OCI-M2 (cell line): ENCODE data around the gene PIKFYVE.
A peak's percentile ranks its signal among the peaks of the same experiment; 100 is the strongest.
"Not testable (repeated sequence)": the region's sequence is repeated elsewhere in the genome, so short reads cannot be mapped to it uniquely, and the experiment has no call there.

Experiments
- DNase-seq: peaks from one replicate; lab custom pipeline; 2025; ENCODE audit not compliant: unreplicated experiment; lab: John Stamatoyannopoulos, UW

Gene PIKFYVE

GRCh38 chr2:208358758-208359631, 92.9 kb downstream of the PIKFYVE start:
- peak; percentile 95 for DNase-seq

GRCh38 chr2:208359632-208359986, 93.6 kb downstream of the PIKFYVE start:
- no peak for DNase-seq

- DNase-seq, result no peak
Observed at GRCh38 chr2:208360259-208361076, 94.4 kb downstream of the PIKFYVE start.

- DNase-seq, result no peak
Observed at GRCh38 chr2:208361077-208361441, 95.0 kb downstream of the PIKFYVE start.

- no peak for DNase-seq
Observed at GRCh38 chr2:208363485-208363884, 97.4 kb downstream of the PIKFYVE start.

- no peak for DNase-seq
Observed at GRCh38 chr2:208366215-208367127, 100.4 kb downstream of the PIKFYVE start.

- no peak for DNase-seq
Observed at GRCh38 chr2:208369091-208369490, 103.0 kb downstream of the PIKFYVE start.

GRCh38 chr2:208370881-208371633, 105.0 kb downstream of the PIKFYVE start:
- DNase-seq, result peak; percentile 68

GRCh38 chr2:208371634-208371935, 105.5 kb downstream of the PIKFYVE start:
- DNase-seq, result no peak

GRCh38 chr2:208373460-208374089, 107.5 kb downstream of the PIKFYVE start:
- no peak for DNase-seq

GRCh38 chr2:208375491-208376068, 109.5 kb downstream of the PIKFYVE start:
- DNase-seq, result no peak

- DNase-seq, result not testable (repeated sequence)
Observed at GRCh38 chr2:208377344-208377860, 111.3 kb downstream of the PIKFYVE start.

- DNase-seq, result no peak
Observed at GRCh38 chr2:208379192-208379591, 113.1 kb downstream of the PIKFYVE start.

GRCh38 chr2:208384637-208385036, 118.6 kb downstream of the PIKFYVE start:
- no peak for DNase-seq

- DNase-seq, result no peak
Observed at GRCh38 chr2:208386541-208386940, 120.5 kb downstream of the PIKFYVE start.

- DNase-seq, result no peak
Observed at GRCh38 chr2:208389940-208390339, 123.9 kb downstream of the PIKFYVE start.

- DNase-seq, result no peak
Observed at GRCh38 chr2:208392300-208392699, 126.2 kb downstream of the PIKFYVE start.

GRCh38 chr2:208396796-208397195, 130.7 kb downstream of the PIKFYVE start:
- not testable (repeated sequence) for DNase-seq

GRCh38 chr2:208399201-208399600, 133.1 kb downstream of the PIKFYVE start:
- DNase-seq, result no peak
